Measurements from ENCODE around the gene MAPK6.

- TF ChIP-seq CTCF (IDR thresholded peaks at IDR 0.05) (no peak), POLR2A (IDR thresholded peaks at IDR 0.05) (no peak)
Observed at GRCh38 chr15:52105846-52106245, 86.8 kb downstream of the MAPK6 start.
